GM12878 (cell line): ENCODE measurements around the gene RASL10A.

ENCODE experiments used
- EGR1 ChIP-seq, 2 experiments: IDR thresholded peaks; 1 replicate in 1 of 2; 2 replicates in 1 of 2; pipeline ENCODE4 v1.6.1; 2011 to 2012; ENCODE audit warnings: low read depth in 2 of 2, low read length in 2 of 2, borderline replicate concordance in 1 of 2, mild to moderate bottlenecking in 1 of 2, moderate library complexity in 1 of 2
- GABPA ChIP-seq: IDR thresholded peaks from 2 replicates; pipeline ENCODE4 v1.6.1; 2014; ENCODE audit warnings: antibody characterized with exemption, low read depth, mild to moderate bottlenecking, inconsistent platforms
- HDAC2 ChIP-seq: fragments of 200-600 bp; sonication (generic); IDR thresholded peaks from 2 replicates; pipeline ENCODE4 v1.6.1; 2017
- MYC ChIP-seq: IDR thresholded peaks from 2 replicates; pipeline ENCODE4 v1.6.1; 2011; ENCODE audit warnings: mild to moderate bottlenecking, low read length, moderate library complexity, inconsistent platforms; ENCODE audit not compliant: insufficient read depth, insufficient replicate concordance, insufficient read length, severe bottlenecking
- NFIC ChIP-seq: IDR thresholded peaks from 2 replicates; pipeline ENCODE4 v1.6.1; 2012; ENCODE audit warnings: low read depth, mild to moderate bottlenecking, inconsistent platforms, low read length, moderate library complexity
- RAD21 ChIP-seq: IDR thresholded peaks from 2 replicates; pipeline ENCODE4 v1.6.1; 2011; ENCODE audit warnings: mild to moderate bottlenecking, low read depth, low read length, moderate library complexity; ENCODE audit not compliant: insufficient read depth
- SMC3 ChIP-seq: IDR thresholded peaks from 2 replicates; pipeline ENCODE4 v1.6.1; 2011; ENCODE audit warnings: low read length, improper control_type of control experiment, borderline replicate concordance

GRCh38 chr22:29269731-29270474 is 45.6 kb downstream of the RASL10A start:
- TF ChIP-seq RAD21 = no peak
- TF ChIP-seq MYC = no peak
- TF ChIP-seq EGR1 (IDR thresholded peaks at IDR 0.05; ENCODE audit: borderline replicate concordance in 1 of 2, low read depth in 2 of 2, low read length in 2 of 2) = no peak
- no peak for TF ChIP-seq GABPA
- no peak for TF ChIP-seq NFIC
- no peak for TF ChIP-seq SMC3
- no peak for TF ChIP-seq HDAC2
